ENCODE data around the gene CDA.

GRCh38 chr1:20624709-20625108 lies 35.8 kb downstream of the CDA start:
- TF ChIP-seq POLR2A (IDR thresholded peaks at IDR 0.05; ENCODE audit: low read depth, low read length) (no peak), POU2F2 (IDR thresholded peaks at IDR 0.05; ENCODE audit: low read depth, low read length) (no peak), POLR2AphosphoS5 (IDR thresholded peaks at IDR 0.05; ENCODE audit: low read depth, low read length) (no peak), TAF1 (IDR thresholded peaks at IDR 0.05; ENCODE audit: low read depth, low read length) (no peak), SPI1 (IDR thresholded peaks at IDR 0.05; ENCODE audit: low read depth, low read length) (no peak)

Data from GM12891 (cell line).